ENCODE measurements around the gene GPR78.

GPR78 gene

GRCh38 chr4:8610858-8611616 is 30.8 kb downstream of the GPR78 start:
- Histone ChIP-seq H3K27me3 (ENCODE audit: insufficient read depth, low read length) (no peaks in the 10 kb centered on the region), H3K9me3 (ENCODE audit: low read length) (no peaks in the 10 kb centered on the region), H3K4me2 (ENCODE audit: low read length) (no peak overlapping the region)

DNA sequence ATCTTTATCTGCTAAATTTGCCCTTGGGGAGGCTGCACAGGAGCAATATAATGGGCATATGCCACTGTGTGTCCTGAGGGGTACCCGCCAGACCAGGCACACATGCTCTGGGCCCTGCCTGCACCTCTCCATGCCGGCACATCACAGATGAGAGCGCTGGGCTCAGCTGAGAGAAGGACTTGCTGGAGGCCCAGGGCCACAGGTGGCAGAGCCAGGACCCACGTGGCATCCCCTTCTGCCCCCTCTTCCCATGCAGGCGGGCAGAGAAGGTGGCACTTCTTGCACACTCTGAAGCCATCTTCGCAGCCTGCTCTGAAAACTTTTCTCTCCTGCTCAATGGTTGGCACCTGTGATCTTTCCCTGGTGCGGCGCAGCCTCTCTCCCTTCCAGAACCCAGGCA is 32.5 kb downstream of the GPR78 start:
- TF ChIP-seq EZH2 (IDR thresholded peaks at IDR 0.05; ENCODE audit: borderline replicate concordance, low read length): no peak
- TF ChIP-seq, protein P1, sequence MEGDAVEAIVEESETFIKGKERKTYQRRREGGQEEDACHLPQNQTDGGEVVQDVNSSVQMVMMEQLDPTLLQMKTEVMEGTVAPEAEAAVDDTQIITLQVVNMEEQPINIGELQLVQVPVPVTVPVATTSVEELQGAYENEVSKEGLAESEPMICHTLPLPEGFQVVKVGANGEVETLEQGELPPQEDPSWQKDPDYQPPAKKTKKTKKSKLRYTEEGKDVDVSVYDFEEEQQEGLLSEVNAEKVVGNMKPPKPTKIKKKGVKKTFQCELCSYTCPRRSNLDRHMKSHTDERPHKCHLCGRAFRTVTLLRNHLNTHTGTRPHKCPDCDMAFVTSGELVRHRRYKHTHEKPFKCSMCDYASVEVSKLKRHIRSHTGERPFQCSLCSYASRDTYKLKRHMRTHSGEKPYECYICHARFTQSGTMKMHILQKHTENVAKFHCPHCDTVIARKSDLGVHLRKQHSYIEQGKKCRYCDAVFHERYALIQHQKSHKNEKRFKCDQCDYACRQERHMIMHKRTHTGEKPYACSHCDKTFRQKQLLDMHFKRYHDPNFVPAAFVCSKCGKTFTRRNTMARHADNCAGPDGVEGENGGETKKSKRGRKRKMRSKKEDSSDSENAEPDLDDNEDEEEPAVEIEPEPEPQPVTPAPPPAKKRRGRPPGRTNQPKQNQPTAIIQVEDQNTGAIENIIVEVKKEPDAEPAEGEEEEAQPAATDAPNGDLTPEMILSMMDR (IDR thresholded peaks at IDR 0.05; ENCODE audit: low read length): no peak
- H3K9me2 ChIP-seq (ENCODE audit: low read depth, low read length): no peaks in the 10 kb centered on the region
- H3K79me2 ChIP-seq (ENCODE audit: insufficient read depth, low read length): no peaks in the 10 kb centered on the region
- H3K9ac ChIP-seq (ENCODE audit: low read length): no peak overlapping the region
- no peak overlapping the region for H3K27ac ChIP-seq (ENCODE audit: low read depth, low read length, poor library complexity, severe bottlenecking)
- no peaks in the 10 kb centered on the region for H3K36me3 ChIP-seq (ENCODE audit: insufficient read depth, low read length)
- no peaks in the 10 kb centered on the region for H4K20me1 ChIP-seq (ENCODE audit: insufficient read depth, low read length)
- H3F3A ChIP-seq (ENCODE audit: insufficient read depth, low read length): no peaks in the 10 kb centered on the region
- no peaks in the 10 kb centered on the region for H3K4me1 ChIP-seq (ENCODE audit: insufficient read depth, low read length, severe bottlenecking)
- H3K9me3 ChIP-seq (ENCODE audit: low read length): no peaks in the 10 kb centered on the region
- H2AFZ ChIP-seq (ENCODE audit: low read length): no peak overlapping the region
- no peak overlapping the region for H3K4me2 ChIP-seq (ENCODE audit: low read length)
- H3K27me3 ChIP-seq (ENCODE audit: insufficient read depth, low read length): no peaks in the 10 kb centered on the region
- no peak overlapping the region for H3K4me3 ChIP-seq (ENCODE audit: low read depth, low read length, poor library complexity, severe bottlenecking)

More at GRCh38 chr4:8610858-8611616, 30.8 kb downstream of the GPR78 start:
- Histone ChIP-seq H3F3A (ENCODE audit: insufficient read depth, low read length) (no peaks in the 10 kb centered on the region), H3K27ac (ENCODE audit: low read depth, low read length, poor library complexity, severe bottlenecking) (no peak overlapping the region), H3K9me2 (ENCODE audit: low read depth, low read length) (no peaks in the 10 kb centered on the region), H3K4me3 (ENCODE audit: low read depth, low read length, poor library complexity, severe bottlenecking) (no peak overlapping the region), H3K9ac (ENCODE audit: low read length) (no peak overlapping the region), H3K36me3 (ENCODE audit: insufficient read depth, low read length) (no peaks in the 10 kb centered on the region), H3K79me2 (ENCODE audit: insufficient read depth, low read length) (no peaks in the 10 kb centered on the region), H4K20me1 (ENCODE audit: insufficient read depth, low read length) (no peaks in the 10 kb centered on the region), H3K4me1 (ENCODE audit: insufficient read depth, low read length, severe bottlenecking) (no peaks in the 10 kb centered on the region), H2AFZ (ENCODE audit: low read length) (no peak overlapping the region)
- no peak for TF ChIP-seq EZH2 (IDR thresholded peaks at IDR 0.05; ENCODE audit: borderline replicate concordance, low read length)
- TF ChIP-seq, protein P1 (IDR thresholded peaks at IDR 0.05; ENCODE audit: low read length): no peak

GRCh38 chr4:8613421-8614364 is 33.5 kb downstream of the GPR78 start:
- H4K20me1 ChIP-seq (ENCODE audit: insufficient read depth, low read length): no peaks in the 10 kb centered on the region
- H3K36me3 ChIP-seq (ENCODE audit: insufficient read depth, low read length): no peaks in the 10 kb centered on the region
- no peak overlapping the region for H3K9ac ChIP-seq (ENCODE audit: low read length)
- no peaks in the 10 kb centered on the region for H3K9me2 ChIP-seq (ENCODE audit: low read depth, low read length)
- H3K4me1 ChIP-seq (ENCODE audit: insufficient read depth, low read length, severe bottlenecking): no peaks in the 10 kb centered on the region
- H3K9me3 ChIP-seq (ENCODE audit: low read length): no peaks in the 10 kb centered on the region
- TF ChIP-seq, protein P1 (IDR thresholded peaks at IDR 0.05; ENCODE audit: low read length): no peak
- no peak for TF ChIP-seq EZH2 (IDR thresholded peaks at IDR 0.05; ENCODE audit: borderline replicate concordance, low read length)
- no peak overlapping the region for H3K4me2 ChIP-seq (ENCODE audit: low read length)
- no peaks in the 10 kb centered on the region for H3K79me2 ChIP-seq (ENCODE audit: insufficient read depth, low read length)
- H2AFZ ChIP-seq (ENCODE audit: low read length): no peak overlapping the region
- H3F3A ChIP-seq (ENCODE audit: insufficient read depth, low read length): no peaks in the 10 kb centered on the region
- H3K27me3 ChIP-seq (ENCODE audit: insufficient read depth, low read length): no peaks in the 10 kb centered on the region
- H3K4me3 ChIP-seq (ENCODE audit: low read depth, low read length, poor library complexity, severe bottlenecking): no peak overlapping the region
- no peak overlapping the region for H3K27ac ChIP-seq (ENCODE audit: low read depth, low read length, poor library complexity, severe bottlenecking)

Measured in OCI-LY1 (cell line).